Activated naive CD8-positive, alpha-beta T cell treated with anti-CD3 and anti-CD28 coated beads, Interleukin-2, amount 50 U/mL, for 24 hours (primary cell): ENCODE data around the gene AKR1B15.

Experiments
- ATAC-seq: fragments of 150-1000 bp; cut with Tn5 transposase; one replicate; pipeline ENCODE4 v1.10.0; 2021
- DNase-seq: peaks from one replicate; pipeline ENCODE4 v3.0.0; 2021
- H3K27ac Mint-ChIP-seq: one replicate; pipeline ENCODE4 v1.8.0; 2021; ENCODE audit warnings: mild to moderate bottlenecking, mixed read lengths
- H3K27me3 Mint-ChIP-seq: one replicate; pipeline ENCODE4 v1.8.0; 2021; ENCODE audit warnings: mixed read lengths
- H3K36me3 Mint-ChIP-seq: one replicate; pipeline ENCODE4 v1.8.0; 2021; ENCODE audit warnings: low read depth, mixed read lengths
- H3K4me1 Mint-ChIP-seq: one replicate; pipeline ENCODE4 v1.8.0; 2021; ENCODE audit warnings: mixed read lengths
- H3K4me3 Mint-ChIP-seq: one replicate; pipeline ENCODE4 v1.8.0; 2021; ENCODE audit warnings: mild to moderate bottlenecking, moderate library complexity, mixed read lengths
- H3K9me3 Mint-ChIP-seq: one replicate; pipeline ENCODE4 v1.8.0; 2021; ENCODE audit warnings: mixed read lengths

AKR1B15 gene

DNA sequence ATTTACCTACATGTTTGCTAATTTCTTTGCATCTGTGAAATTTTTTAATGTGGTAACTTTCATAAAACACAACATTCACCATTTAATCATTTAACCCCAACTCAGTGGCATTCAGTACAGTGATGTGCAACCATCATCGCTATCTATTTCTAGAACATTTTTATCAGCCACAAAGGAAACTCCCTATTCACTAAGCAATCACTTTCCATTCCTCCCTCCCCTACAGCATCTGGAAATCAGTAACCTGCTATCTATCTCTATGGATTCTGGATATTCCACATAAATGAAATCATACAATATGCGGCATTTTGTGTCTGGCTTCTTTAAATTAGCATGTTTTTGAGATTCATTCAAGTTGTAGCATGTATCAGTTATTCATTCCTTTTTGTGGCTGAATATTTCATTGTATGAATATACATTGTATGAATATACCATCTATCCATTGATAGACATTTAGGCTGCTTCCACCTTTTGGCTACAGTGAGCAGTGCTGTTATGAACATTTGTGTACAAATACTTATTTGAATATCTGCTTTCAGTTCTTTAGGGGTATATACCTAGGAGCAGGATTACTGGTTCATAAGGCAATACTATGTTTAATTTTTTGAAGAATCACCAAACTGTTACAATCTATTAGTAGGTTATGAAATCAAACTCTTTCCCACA lies 78.3 kb downstream of the AKR1B15 start:
- H3K9me3 Mint-ChIP-seq: no peaks in the 10 kb centered on the region
- no peaks in the 10 kb centered on the region for H3K36me3 Mint-ChIP-seq
- no peak overlapping the region for H3K27ac Mint-ChIP-seq
- no peak overlapping the region for H3K4me3 Mint-ChIP-seq
- H3K4me1 Mint-ChIP-seq: peaks cover 10% of the 10 kb centered on the region
- DNase-seq (no peak), ATAC-seq (no peak)
- H3K27me3 Mint-ChIP-seq: peaks cover 48% of the 10 kb centered on the region

DNA sequence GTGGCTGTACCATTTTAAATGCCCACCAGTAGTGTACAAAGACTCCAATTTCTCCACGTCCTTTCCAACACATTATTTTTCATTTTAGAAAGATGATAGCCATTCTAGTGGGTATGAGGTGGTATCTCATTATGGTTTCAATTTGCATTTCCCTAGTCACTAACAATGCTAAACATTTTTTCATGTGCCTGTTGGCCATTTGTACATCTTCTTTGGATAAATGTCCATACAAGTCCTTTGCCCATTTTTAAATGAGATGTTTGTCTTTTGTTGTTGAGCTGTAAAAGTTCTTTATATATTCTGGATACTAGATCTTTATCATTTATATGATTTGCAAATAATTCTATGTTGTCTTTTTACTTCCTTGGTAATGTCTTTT lies 78.9 kb downstream of the AKR1B15 start:
- Mint-ChIP-seq H3K4me1 (peaks cover 10% of the 10 kb centered on the region), H3K27me3 (peaks cover 43% of the 10 kb centered on the region), H3K36me3 (no peaks in the 10 kb centered on the region), H3K9me3 (no peaks in the 10 kb centered on the region), H3K27ac (no peak overlapping the region), H3K4me3 (no peak overlapping the region)
- DNase-seq (no peak), ATAC-seq (no peak)

GRCh38 chr7:134629445-134629844 lies 80.5 kb downstream of the AKR1B15 start:
- peaks cover 8% of the 10 kb centered on the region for H3K4me1 Mint-ChIP-seq
- ATAC-seq: no peak
- H3K27me3 Mint-ChIP-seq: peaks cover 35% of the 10 kb centered on the region
- no peak for DNase-seq
- H3K36me3 Mint-ChIP-seq: no peaks in the 10 kb centered on the region
- H3K9me3 Mint-ChIP-seq: no peaks in the 10 kb centered on the region
- H3K4me3 Mint-ChIP-seq: no peak overlapping the region
- H3K27ac Mint-ChIP-seq: no peak overlapping the region
